ENCODE results near the gene TTLL10.

GRCh38 chr1:1182491-1183220 is 9.0 kb downstream of the TTLL10 start:
- TF ChIP-seq YY1 (IDR thresholded peaks at IDR 0.05; ENCODE audit: insufficient read depth, insufficient read length) = no peak
- no peak for TF ChIP-seq ZNF274 (IDR thresholded peaks at IDR 0.05; ENCODE audit: low read depth, low read length)

All from NT2/D1 (cell line).